A204.1 (cell line): ENCODE measurements around the gene VRK3.

Source experiments
- FAIRE-seq: peaks from 2 replicates; lab custom pipeline; 2012; peaks lifted over from hg19 to GRCh38; lab: Jason Lieb, UNC

VRK3 gene

DNA sequence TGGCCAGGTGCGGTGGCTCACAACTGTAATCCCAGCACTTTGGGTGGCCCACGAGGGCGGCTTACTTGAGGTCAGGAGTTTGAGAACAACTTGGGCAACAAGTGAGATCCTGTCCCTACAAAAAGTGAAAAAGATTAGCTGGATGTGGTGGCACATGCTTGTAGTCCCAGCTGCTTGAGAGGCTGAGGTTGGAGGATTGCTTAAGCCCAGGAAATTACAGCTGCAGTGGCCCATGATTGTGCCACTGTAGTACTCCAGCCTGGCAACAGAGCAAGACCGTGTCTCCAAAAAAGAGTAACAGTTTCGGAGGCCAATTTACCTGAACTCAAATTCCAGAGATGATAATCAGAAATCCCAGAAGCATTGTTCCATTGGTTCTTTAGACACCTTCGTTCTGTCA, 5.1 kb upstream of the VRK3 start:
- FAIRE-seq, result no peak

DNA sequence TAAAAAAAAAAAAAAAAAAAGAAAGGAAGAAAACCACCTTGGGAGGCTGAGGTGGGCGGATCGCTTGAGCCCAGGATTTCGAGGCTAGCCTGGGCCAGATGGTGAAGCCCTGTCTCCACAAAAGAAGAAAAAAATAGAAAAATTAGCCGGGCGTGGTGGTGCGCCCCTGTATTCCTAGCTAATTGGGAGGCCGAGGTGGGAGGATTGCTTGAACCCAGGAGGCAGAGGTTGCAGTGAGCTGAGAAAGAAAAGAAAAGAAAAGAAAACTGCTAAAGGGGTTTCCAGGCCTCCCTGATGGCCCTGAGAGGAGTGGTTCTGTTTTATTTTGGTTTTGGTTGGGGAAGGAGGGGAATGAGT, 1.4 kb upstream of the VRK3 start:
- no peak for FAIRE-seq

DNA sequence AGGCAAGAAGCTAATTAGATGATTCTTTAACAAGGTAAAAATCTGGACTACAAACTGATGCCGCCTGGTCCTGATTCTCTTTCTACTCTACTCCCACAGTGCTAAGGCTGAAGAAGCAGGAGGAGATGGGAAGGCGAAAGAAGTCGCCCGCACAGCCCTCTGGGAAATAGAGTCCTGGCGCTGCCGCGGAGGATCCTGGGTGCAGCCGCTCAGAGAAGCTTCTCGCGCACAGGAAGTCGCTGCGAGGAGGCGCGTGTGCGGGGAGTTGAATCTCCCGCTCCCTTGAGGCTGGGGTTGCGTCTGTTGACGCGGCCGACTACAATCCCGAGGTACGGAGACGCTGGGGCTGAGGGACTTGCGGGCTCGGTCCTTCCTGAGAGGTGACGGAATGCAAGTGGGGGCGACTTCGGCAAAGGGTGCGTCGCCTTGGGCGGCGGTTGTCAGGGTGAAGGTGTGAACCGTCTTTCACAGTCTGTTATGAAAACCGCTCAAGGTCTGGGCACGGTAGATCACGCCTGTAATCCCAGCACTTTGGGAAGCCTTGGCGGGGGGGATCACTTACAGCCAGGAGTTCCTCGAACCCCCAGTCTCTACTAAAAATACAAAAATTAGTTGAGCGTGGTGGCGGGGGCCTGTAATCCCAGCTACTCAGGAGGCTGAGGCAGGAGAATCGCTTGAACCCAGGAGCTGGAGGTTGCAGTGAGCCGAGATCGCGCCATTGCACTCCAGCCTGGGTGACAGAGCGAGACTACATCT, 800 bp upstream of the VRK3 start, which contains the start of gene ZNF473:
Gene ZNF473, plus strand, starts transcription at position 212 of the 756 bp plus-strand sequence. CDS start 5,078 bp downstream, outside the sequence.
- FAIRE-seq, result no peak

DNA sequence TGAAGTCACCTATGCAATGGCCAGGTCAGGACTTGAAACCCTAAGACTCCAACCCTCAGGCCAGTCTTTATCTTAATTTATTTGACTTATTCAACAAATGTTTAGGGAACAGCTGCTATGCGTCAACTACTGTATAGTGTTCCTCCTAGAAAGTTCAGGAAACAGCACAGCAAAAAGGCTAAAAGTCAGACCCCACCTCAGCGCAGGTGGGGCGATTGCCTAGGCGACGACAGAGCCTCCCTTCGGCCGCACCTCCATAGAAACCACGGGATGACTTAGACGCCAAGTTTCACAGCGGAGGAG, 502 bp downstream of the VRK3 start:
- no peak for FAIRE-seq

DNA sequence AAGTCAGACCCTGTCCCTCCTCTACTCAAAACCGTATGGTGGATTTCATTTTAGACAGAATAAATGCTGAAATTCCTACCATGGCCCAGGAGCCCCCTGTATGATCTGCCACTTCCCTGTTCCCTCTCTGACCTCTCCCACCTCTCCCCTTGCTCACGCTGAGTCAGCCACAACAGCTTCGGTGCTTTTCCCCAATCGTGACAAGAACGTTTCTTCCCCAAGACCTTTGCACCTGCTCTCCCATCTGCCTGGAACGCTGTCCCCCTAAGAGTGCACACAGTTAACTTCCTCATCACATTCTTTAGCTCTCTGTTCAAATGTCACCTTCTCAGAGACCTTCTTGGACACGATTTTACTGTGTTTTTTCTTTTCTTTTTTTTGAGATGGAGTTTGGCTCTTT, 2.3 kb downstream of the VRK3 start:
- no peak for FAIRE-seq

DNA sequence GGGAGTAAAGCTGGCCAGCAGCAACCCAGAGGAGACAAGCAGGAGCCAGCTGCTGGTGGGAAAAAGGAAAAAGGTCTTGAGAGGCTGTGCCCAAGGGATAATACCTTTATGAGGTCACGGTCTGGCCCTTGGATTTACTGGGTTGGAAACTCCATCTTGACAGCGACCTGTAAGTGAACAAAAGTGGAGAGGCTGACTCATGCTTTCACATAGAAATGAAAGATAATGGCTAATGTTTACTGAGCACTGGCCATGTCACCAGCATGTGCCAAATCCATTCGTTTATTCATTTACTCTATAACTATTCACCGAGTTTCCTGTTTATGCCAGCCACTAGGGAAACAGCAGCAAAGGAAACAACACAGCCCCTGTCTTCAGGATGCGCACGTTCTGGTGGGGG, 4.7 kb downstream of the VRK3 start:
- FAIRE-seq, result no peak

DNA sequence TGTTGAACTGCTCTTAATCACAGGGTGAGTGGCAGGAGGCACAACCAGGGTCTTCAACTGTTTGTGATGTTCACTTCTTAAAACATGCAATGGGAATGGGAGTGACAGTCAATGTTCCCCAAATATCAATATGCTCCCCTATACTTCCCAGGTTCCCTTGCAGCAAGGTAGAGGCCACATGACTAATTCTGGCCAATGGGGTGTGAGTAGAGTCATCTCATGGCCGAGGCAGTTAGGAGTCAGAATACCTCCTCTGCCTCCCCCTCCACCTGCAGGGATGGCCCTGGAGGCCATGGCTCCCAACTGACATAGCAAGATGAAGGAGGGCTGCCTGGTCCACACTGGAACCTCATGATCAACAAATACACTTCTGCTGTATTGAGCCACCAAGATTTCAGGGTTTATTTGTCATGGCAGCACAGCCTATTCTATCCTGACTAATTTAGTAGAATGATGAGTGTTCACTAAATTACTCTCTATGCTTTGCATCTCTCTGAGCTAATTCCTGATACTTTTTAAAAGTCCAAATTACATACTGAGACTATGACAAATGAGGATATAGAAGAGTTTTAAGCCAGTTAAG, 8.9 kb downstream of the VRK3 start:
- no peak for FAIRE-seq

DNA sequence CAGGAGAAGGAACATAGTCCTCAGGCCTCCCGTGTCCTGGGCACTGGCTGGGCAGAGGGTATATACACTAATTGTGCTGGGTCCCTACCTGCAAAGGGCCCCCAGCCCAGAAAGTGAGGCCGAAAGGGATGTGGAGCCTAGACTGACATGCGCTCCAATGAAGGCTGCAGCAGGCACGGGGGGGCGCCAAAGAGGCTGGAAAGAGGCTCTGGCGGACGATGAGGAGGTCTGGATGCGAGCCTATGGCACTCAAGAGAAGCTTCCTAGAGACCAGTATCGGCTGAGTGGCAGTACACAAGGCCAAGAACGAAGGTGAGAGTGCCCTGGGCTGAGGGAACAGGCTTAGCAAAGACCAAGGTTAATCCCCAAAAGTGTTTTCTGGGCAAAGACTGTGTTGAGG, 16.6 kb downstream of the VRK3 start:
- FAIRE-seq, result no peak

DNA sequence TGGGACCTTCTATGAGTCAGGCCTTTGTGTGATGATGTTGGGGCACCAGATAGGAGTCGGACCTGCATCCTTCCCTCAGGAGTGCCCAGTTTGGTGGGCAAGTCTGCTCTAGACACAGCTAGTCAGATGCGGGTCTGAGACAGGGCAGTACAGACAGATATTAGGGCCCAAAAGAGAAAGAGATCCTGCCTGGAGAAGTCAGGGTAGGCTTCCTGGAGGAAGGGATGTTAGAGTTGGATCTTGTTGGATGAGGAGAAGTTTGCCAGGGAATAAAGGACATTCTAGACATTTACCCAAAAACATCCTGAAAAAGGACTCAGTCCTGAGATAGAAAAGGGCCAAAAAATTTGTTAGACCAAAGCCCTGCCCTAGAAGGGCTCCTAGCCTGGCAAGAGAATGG, 17.2 kb downstream of the VRK3 start:
- FAIRE-seq, result no peak

DNA sequence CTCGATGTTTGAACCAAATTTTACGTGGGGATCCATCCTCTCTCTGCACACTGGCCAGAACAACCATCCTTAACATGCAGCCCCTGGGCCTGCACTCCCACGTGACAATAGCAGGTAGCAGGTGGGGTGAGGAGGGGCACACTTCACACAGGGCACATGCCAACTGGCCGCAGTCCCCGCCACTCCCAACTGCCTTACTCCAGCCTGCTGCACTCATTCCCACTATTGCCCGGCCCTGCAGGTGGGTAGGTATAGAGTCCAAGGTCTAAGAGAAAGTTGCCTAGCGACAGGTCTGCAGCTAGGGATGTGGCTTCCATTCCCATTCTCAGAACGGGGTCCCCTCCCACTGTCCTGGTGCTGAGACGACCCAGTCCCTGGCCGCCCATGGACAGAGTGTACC, 18.0 kb downstream of the VRK3 start:
- no peak for FAIRE-seq

DNA sequence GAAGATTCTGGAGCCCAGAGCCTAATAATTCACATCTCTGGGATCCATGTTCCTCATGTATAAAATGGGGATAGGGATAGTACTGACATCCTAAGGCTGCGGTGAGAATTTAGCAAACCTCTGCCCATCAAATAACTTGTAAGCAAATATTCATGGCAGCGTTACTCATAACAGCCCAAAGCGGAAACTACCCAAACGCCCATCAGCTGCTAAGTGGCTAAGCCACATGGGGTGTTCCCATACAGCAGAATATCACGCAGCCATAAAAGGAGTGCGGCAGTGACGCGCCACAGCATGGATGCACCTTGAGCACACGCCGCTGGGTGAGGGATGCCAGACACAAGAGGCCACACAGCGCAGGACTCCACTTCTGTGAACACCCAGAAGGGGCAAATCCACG, 19.7 kb downstream of the VRK3 start:
- FAIRE-seq, result no peak

DNA sequence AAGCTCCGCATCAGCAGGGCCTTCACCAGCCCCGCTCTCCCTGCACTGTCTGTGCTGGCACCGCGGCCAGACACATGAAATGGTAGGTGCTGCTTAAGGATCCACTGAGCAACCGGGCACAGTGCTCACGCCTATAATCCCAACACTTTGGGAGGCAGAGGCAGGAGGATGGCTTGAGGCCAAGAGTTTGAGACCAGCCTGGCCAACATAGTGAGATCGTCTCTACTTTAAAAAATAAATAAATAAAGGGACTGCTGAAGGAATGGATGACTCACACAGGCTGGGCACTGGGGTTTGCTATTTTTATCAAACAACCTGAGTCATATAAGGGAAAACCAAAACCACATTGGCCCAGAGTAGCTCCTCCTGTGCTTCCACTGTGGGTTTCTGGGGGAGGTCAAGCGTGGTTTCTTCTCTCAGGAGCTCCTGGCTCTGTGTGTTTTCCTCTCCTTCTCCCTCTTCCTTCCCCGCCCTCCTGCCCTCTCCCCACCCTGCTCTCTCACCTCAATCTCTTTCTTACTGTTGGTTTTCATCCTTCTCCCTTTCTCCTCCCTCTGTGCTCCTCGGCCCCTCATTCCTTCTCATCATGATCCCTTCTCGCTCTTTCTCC, 21.3 kb downstream of the VRK3 start:
- no peak for FAIRE-seq

DNA sequence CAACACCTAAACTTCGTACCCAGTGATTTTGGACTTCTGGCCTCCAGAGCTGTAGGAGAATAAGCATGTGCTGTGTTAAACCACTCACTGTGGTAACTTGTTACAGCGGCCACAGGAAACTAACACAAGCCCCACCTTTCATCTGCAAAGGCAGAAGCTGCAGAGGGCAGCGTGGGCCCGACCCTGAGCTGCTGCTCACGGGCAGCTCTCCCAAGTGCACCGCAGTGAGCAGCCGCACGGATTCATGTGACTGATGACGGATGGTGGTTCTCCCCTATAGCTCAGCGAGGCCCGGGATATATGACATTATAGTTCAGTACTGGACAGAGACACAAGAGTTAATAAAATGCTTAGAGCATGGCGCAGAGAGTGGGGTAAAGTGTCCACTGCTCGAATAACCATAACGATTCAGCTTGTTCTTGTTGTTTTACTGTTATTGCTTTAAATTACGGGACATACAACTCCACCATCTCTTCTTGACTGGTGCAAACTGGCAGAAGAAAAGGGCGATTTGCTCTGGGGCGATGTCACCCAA, 21.9 kb downstream of the VRK3 start:
- FAIRE-seq, result no peak

DNA sequence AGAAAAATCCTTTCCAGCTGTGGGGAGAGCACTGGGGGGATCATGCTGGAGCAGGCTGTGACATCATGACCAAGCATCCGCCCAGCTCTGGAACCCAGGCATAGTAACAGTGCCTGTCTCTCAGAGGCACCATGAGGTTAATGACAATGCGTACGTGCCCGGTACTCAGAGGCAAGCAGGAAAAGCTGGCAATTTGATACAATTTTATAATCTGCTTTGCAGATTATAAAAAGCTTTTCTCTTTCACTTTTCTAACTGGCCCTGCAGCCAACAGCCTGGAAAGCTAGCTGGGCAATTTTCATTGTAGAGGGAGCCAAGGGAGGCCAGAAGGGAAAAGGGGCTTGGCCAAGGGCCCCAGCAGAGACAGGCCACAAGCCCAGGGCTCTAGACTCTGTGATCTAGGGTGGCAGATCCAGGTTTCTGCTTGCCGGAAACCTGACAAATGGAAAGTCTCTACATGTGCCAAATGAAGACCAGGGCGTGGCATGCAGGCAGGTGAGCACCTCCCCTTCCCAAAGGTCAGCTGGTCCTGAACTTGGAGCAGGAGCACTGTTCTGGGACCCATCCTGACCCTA, 22.7 kb downstream of the VRK3 start:
- no peak for FAIRE-seq

DNA sequence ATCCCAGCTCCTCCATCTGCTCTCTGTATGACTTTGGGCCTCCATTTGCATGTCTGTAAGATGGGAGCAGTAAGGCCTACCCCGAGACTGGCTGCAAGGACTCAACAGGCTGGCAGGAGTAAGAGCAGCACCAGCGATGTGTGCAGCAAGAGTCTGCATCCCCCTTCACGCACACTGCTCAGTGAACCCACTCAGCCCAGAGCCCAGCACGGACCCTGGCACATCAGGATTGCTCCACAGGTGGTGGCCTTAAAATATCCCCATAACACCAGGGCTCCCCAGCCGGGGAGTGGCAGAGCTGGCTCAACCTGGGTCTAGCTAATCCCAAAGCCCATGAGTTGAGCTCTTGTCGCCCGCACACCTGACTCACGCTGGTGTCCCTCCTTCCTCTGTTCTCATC, 23.4 kb downstream of the VRK3 start:
- no peak for FAIRE-seq

DNA sequence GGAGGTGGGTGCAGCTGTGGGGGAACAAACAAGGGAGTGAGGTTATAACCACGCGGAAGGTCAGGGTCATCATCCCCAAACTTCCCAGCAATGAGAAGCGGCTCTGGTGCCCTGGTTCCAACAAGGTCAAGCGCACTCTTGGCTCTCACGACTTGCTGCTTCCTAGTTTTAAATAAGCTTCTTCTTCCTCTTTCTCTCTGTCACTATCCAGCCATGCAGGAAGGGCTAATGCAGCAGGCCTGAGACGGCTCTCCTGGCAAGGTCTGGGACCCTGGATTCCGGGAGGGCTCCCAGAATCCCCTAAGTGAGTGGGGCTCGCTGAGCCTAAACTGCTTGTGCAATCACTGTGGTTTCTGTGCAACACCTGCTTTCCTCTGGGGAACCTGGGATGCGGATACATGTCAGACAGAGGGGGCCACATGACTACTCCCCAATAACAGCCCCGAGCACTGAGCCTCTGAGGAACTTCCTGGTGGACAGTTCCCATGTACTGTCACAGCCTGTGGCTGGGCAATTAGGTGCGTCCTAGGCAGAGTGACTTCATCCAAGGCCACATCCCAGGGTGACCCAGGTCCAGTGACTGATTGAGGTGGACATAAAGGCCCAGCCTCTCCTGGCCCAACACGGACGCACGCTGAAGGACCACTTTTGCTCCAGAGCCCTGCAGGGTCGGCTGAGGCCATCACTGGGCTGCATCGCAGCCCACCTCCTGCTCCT, 24.2 kb downstream of the VRK3 start:
- no peak for FAIRE-seq

DNA sequence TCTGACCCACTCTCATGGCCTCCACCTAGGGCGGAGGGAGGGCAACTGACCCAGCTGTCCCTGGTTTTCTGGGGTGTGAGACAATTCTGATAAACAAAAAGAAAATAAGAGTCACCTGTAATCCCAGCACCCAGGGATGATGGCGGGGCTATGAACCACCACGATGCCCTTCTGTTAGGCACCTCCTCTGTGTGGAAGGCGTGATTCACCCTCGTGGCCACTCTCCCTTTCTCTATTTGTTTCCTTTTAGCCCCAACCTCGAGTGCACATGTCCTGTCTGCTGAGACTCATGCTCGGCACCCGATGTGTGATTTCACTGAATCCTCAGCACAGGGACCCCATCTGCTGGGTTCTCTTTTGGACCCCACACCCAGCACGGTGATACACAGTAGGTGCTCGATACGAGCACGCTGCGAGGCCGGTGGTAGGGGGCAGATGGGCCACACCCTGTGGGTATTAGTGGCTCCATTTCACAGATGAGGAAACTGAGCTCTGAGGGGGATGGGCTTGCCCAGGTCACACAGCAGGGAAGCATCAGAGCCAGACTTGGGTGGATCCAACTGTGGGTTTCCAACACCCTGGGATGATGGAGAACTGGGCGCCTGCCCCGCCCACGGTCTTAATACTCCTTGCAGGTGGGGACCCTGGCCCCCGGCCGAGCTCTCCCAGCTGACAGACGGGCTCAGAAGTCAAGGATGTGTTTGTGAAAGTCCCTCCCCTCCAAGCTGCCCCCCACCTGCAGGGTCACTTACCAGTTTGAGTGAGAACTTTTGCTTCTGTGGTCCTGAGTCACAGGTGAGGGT, 24.9 kb downstream of the VRK3 start:
- FAIRE-seq, result no peak

DNA sequence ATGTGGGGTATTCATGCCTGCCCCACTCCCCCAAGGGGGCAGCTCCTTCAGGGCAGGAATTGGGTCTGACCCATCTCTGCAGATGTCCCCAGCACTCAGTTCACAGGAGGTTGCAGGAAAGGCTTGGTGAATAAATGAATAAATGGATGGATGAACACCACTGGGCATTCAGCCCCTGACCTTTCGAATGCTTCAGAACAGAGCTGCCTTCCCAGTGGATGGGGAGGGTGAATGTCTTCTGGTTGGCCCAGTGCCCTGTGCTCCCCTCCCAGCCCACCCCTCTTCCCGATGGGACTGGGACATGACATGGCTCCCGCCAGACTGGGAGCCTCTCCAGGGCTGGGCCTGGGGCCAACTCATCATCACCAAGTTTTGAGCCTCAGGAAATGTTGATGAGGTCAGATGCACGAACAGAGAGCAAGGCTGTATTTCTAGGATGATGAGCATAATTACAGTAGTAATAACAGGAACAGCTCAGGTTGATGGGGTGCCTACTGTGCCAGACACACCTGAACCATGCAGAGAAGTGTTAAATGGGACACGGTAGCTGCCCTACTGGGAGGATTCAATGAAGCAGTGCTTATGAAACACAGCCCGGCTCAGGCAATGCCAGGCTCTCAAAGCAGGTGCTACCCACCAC, 25.7 kb downstream of the VRK3 start:
- no peak for FAIRE-seq

DNA sequence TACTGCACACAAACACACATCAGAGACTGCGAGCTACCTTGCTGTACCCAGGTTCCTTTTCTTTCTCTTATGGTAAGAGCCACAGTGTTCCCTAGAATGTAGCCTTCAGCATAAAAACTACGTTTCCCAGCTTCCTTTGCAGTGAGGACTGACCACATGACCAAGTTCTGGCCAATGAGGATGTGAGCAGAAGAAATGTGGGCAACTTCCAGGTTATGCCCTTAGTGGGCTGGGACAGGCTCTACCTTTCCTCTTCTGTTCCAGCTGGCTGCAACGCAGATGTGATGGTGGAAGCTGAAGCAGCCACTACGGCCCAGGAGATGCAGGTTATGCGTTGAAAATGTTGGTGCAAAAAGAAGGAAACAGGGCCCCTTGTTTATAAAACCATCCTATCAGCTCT, 27.5 kb downstream of the VRK3 start:
- FAIRE-seq, result no peak

DNA sequence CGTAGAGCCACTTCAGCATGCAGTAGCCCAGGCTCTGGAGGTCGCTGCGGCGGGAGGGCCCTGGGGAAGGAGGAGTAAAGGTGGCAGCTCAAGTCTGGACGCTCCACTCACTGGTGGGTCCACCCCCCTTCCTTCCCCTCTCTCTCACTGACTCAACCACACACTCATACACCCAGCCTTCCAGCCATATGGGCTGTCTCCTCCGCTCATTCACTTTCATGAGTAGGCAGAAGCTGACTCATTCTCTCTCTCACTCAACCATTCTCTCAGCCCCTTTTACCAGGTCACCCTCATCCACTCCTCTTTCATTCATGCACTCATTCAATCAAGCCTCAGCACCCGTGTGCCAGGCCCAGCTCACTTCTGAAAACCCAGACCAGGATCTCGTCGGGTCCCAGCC, 36.7 kb downstream of the VRK3 start:
- FAIRE-seq, result no peak

DNA sequence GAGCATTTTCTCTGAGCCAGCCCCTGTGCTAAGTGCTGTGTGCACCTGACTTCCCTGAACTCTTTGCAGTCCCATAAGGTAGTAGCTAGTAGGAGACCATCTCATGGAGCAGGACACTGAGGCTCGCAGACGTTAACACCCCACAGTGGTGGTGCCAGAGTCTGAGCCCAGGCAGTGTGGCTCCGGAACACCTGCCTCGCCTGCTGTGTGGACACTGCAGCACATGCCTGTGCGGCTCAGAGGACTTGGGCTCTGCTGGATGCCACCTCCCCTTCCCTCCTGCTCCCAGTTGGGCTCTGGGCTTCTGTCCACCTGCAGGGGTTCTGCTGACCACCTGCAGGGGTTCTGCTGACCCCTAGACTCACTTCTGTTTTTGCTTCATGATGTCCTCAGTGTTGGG, 37.2 kb downstream of the VRK3 start:
- no peak for FAIRE-seq
